Effector CD4-positive, alpha-beta T cell (primary cell): Measurements from ENCODE around the gene CDY2A. TPM values are rescaled to one million over a fixed set of nuclear protein-coding genes. Genes with fewer than 3 reads are reported as not detected.
"Not testable (repeated sequence)": the region's sequence is repeated elsewhere in the genome, so short reads cannot be mapped to it uniquely, and the experiment has no call there.

ENCODE experiments used
- DNase-seq: peaks from one replicate; pipeline ENCODE4 v3.0.0-alpha.2; 2020
- total RNA-seq: gene quantifications from one replicate; lab custom pipeline; 2026; lab: John Stamatoyannopoulos, UW

Gene CDY2A, protein sequence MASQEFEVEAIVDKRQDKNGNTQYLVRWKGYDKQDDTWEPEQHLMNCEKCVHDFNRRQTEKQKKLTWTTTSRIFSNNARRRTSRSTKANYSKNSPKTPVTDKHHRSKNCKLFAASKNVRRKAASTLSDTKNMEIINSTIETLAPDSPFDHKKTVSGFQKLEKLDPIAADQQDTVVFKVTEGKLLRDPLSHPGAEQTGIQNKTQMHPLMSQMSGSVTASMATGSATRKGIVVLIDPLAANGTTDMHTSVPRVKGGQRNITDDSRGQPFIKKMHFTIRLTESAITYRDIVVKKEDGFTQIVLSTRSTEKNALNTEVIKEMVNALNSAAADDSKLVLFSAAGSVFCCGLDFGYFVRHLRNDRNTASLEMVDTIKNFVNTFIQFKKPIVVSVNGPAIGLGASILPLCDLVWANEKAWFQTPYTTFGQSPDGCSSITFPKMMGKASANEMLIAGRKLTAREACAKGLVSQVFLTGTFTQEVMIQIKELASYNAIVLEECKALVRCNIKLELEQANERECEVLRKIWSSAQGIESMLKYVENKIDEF
- total RNA-seq, result not detected

GRCh38 chrY:18025487-18025886 is at the start of gene CDY2A:
CDY2A (plus strand) TSS chrY:18025787; CDS start chrY:18026115, 328 bp downstream.
- DNase-seq, result not testable (repeated sequence)

GRCh38 chrY:17997586-17997985 is 28.0 kb upstream of the CDY2A start:
- not testable (repeated sequence) for DNase-seq

DNA sequence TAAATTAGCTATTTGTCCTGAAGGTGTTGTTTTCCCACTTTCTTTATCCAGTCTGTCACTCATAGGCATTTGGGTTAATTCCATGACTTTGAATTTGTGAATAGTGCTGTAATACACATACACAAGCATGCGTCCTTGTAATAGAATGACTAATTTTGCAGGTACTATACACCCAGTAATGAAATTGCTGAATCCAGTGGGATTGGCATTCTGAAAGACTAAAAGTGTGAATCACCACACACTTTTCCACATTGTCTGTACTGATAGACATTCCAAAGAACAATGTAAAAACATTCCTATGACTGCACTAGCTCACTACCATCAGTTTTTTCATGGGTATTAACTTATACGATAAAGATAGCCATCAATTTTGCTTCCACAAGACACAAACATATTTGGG is 27.3 kb upstream of the CDY2A start:
- DNase-seq, result not testable (repeated sequence)

DNA sequence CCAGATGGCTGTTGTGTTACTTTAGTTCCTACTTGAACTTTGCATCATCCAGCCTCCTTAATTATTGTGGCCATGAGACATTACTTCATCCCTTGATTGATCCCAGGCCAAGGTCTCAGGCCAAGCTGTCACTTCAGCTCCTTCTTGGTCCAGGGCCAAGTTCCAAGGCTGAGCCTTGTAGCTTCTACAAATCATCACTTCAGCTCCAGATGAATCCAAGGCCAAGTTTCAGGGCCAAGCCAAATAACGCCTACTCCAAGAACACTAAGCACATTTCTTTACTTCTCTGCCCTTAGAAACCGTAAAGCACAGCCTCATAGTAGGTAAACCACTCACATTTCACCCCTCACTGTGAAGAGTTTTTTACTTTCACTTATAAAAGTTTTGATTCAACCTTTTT is 1.7 kb upstream of the CDY2A start:
- DNase-seq, result not testable (repeated sequence)

GRCh38 chrY:18028845-18029244 is 3.3 kb downstream of the CDY2A start:
- not testable (repeated sequence) for DNase-seq

DNA sequence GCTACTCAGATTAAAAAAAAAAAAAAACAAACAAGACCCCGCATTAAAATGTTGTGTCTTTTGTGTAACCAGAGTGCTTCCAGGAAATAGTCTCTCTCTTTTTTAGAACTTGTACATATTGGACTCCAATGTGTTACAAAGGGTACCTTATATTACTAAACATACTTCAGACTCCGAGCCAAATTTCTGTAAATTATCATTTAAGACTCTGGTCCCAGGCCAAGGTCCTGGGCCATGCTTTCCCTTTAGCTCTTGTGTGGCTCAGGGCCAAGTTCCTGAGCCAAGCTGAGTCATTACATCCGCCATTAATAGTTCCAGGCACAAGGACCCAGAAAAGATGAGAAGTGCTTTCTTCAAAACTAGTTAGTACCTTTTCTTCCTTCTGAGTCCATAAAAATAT is 4.6 kb downstream of the CDY2A start:
- not testable (repeated sequence) for DNase-seq

DNA sequence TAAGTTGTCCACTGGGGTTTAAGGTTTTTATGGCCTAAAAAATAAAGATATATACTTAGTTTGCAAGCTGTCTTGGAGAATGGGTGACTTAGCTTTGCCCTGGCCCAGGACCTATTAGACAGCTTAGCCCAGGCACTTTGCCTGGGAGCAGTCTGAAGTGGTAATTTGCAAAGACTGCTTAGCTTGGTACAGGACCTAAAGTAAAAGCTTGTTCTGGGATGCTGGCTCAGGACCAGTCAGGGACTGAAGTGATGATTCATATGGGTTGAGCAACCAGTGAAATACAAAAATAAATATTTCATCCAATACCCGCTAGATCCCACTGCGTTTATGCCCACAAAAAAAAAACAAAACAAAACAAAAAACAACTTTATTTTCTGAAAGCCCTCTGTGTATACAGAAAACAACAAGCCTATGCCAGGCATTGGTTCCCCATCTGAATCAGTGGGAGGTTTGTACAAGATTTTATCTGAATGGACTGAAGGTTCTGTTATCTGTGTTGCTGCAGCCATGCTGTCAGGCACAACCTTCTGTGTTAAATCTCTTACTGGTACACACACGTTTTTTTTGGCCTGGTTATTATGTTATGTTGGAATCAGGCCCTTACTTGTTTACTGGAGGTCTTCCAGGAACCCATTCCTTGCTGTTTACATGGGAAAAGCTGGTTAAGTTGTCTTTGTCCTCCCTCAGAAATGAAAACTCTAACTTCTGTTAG is 8.7 kb downstream of the CDY2A start:
- not testable (repeated sequence) for DNase-seq

GRCh38 chrY:18034864-18035263 is 9.3 kb downstream of the CDY2A start:
- not testable (repeated sequence) for DNase-seq

- not testable (repeated sequence) for DNase-seq
Observed at GRCh38 chrY:18044990-18045389, 19.4 kb downstream of the CDY2A start.

GRCh38 chrY:18048149-18049040 is 22.8 kb downstream of the CDY2A start:
- not testable (repeated sequence) for DNase-seq

- DNase-seq, result not testable (repeated sequence)
Observed at GRCh38 chrY:18049061-18049460, 23.5 kb downstream of the CDY2A start.

DNA sequence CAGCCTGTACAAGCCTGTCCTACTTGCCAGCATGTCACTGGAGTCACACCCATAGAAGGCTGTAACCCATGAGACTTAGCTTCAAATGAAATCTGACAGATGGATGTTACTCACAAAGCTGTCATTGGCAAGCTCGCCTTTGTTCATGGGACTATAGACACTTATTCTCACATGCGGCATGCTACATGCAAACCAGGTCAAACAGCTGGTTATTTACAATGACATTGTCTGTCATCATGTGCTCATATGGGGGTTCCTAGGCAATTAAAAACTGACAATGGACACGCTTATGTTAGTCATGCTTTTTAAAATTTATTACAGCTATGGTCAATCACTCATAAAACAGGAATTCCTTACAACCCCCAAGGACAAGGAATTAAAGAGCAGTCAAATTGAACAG is 30.9 kb downstream of the CDY2A start:
- not testable (repeated sequence) for DNase-seq

DNA sequence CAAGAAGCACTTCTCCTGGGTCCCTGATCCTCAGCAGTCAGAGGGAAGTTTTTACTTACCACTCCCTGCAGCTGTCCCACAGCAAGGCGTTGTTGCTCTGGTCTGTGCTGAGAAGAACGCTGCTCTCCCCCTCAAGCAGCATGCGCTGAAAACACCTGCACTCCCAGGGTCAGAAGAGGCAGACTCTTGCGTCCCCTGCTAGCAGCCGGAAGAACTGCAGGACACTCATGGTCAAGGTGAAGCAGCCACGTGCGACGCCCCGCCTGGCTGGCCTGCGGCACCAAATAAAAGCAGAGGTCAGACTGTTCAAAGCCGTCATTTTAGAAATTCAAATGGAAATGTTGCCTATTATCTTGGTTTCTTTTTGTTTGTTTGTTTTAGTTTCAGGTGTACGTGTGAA is 47.9 kb downstream of the CDY2A start:
- DNase-seq, result not testable (repeated sequence)
